Renal cortical epithelial cell (primary cell): ENCODE data around the gene PLEKHG5. TPM values are rescaled to one million over a fixed set of nuclear protein-coding genes. Genes with fewer than 3 reads are reported as not detected.
"Not testable (repeated sequence)": the region's sequence is repeated elsewhere in the genome, so short reads cannot be mapped to it uniquely, and the experiment has no call there.

ENCODE experiments used
- DNase-seq: peaks from one replicate; pipeline ENCODE4 v3.0.0-alpha.2; 2011; ENCODE audit warnings: low read depth
- total RNA-seq: library from RNA; depleted of rRNA; stranded (reverse); fragments of >200 nt; gene quantifications from 2 replicates; pipeline ENCODE4 v1.2.3, GENCODE V29; 2014

The PLEKHG5 gene
- total RNA-seq, 1 donor from 2014 or later: 22.2 TPM

GRCh38 chr1:6463120-6463412, 28.4 kb downstream of the PLEKHG5 start:
- DNase-seq: no peak

GRCh38 chr1:6462412-6463119, 28.9 kb downstream of the PLEKHG5 start:
- no peak for DNase-seq

- DNase-seq: no peak
Measured at GRCh38 chr1:6461538-6462411, 29.7 kb downstream of the PLEKHG5 start.

GRCh38 chr1:6461051-6461530, 30.4 kb downstream of the PLEKHG5 start:
- DNase-seq: no peak

- no peak for DNase-seq
Measured at GRCh38 chr1:6460301-6461050, 31.0 kb downstream of the PLEKHG5 start.

- no peak for DNase-seq
Measured at GRCh38 chr1:6459850-6460265, 31.6 kb downstream of the PLEKHG5 start.

- no peak for DNase-seq
Measured at GRCh38 chr1:6456800-6457466, 34.5 kb downstream of the PLEKHG5 start.

- not testable (repeated sequence) for DNase-seq
Measured at GRCh38 chr1:6455752-6456520, 35.5 kb downstream of the PLEKHG5 start.

- no peak for DNase-seq
Measured at GRCh38 chr1:6454856-6455751, 36.4 kb downstream of the PLEKHG5 start.

GRCh38 chr1:6453895-6454855, 37.3 kb downstream of the PLEKHG5 start:
- DNase-seq: not testable (repeated sequence)

- no peak for DNase-seq
Measured at GRCh38 chr1:6450943-6451373, 40.5 kb downstream of the PLEKHG5 start.

- not testable (repeated sequence) for DNase-seq
Measured at GRCh38 chr1:6450486-6450885, 41.0 kb downstream of the PLEKHG5 start.

GRCh38 chr1:6450005-6450450, 41.4 kb downstream of the PLEKHG5 start:
- no peak for DNase-seq

- DNase-seq: no peak
Measured at GRCh38 chr1:6448749-6449631, 42.5 kb downstream of the PLEKHG5 start.

- no peak for DNase-seq
Measured at GRCh38 chr1:6447818-6448748, 43.4 kb downstream of the PLEKHG5 start.

- no peak for DNase-seq
Measured at GRCh38 chr1:6447016-6447817, 44.2 kb downstream of the PLEKHG5 start.
